22Rv1 (cell line): ENCODE data around the gene OTUD5.

ENCODE experiments used
- ZFX ChIP-seq: fragments of 450-650 bp; IDR thresholded peaks from 2 replicates; pipeline ENCODE4 v1.6.1; 2017; ENCODE audit warnings: antibody characterized with exemption, borderline replicate concordance
- TF ChIP-seq, protein P1 (sequence below): fragments of 450-650 bp; IDR thresholded peaks from 2 replicates; pipeline ENCODE4 v1.5.1; 2017; ENCODE audit warnings: mild to moderate bottlenecking

DNA sequence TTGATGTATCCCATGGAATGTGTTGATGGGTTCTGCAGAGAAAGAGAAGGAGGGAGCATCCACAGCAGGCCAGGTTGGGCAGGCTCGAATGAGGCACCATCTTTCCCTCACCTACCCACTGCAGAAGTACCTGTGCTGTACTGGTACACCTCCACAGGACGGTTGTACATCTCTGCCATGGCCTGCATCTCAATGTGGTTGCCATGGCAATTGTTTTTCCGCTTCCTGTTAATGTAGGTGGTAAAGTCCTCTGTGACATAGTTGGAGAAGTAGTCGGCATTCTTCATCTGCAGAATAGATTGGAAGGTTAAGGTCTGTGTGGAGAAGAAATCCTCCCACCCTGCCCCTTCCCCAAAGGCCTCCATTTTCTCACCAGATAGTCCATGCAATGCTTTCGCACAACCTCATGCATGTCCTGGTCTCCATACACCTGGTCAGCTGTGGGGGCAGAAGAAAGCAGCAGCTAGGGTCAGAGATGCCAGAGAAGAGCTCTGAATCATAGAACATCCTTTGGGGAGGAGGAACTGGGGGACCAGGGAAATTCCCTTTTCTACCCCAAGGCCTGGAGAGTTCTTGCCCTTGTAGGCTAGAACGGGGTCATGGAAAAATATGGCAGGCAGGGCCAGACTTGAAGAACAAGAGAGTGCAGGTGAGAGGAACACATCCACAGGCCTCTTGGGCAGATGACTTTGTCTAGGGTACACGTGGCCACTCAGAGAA lies 22.7 kb downstream of the OTUD5 start:
- TF ChIP-seq, protein P1, sequence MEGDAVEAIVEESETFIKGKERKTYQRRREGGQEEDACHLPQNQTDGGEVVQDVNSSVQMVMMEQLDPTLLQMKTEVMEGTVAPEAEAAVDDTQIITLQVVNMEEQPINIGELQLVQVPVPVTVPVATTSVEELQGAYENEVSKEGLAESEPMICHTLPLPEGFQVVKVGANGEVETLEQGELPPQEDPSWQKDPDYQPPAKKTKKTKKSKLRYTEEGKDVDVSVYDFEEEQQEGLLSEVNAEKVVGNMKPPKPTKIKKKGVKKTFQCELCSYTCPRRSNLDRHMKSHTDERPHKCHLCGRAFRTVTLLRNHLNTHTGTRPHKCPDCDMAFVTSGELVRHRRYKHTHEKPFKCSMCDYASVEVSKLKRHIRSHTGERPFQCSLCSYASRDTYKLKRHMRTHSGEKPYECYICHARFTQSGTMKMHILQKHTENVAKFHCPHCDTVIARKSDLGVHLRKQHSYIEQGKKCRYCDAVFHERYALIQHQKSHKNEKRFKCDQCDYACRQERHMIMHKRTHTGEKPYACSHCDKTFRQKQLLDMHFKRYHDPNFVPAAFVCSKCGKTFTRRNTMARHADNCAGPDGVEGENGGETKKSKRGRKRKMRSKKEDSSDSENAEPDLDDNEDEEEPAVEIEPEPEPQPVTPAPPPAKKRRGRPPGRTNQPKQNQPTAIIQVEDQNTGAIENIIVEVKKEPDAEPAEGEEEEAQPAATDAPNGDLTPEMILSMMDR = no peak
- no peak for TF ChIP-seq ZFX
